GM19238 (cell line): ENCODE results near the gene KRT26.

Source experiments
- DNase-seq: peaks from one replicate; pipeline ENCODE4 v3.0.0; 2011; ENCODE audit warnings: low spot score; ENCODE audit not compliant: insufficient read length

KRT26 gene

DNA sequence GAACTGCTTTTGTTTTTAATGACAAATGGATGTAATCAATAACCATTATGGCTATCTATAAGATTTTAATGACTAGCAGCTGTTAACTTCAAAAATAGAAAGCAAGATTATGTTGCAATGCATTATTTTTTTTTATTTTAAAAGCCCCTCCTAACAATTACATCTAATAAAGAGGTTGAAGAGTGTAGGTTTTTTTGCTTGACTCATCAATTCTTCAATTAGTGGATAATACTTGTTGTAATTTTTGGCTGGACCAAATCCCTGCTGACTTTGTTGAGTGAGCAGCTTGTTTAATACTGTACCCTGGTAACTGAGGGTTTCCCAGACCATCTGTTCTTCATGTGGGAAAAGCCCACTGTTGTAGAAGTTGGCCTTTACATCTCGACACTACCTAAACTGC lies 41.0 kb downstream of the KRT26 start:
- DNase-seq, result no peak

DNA sequence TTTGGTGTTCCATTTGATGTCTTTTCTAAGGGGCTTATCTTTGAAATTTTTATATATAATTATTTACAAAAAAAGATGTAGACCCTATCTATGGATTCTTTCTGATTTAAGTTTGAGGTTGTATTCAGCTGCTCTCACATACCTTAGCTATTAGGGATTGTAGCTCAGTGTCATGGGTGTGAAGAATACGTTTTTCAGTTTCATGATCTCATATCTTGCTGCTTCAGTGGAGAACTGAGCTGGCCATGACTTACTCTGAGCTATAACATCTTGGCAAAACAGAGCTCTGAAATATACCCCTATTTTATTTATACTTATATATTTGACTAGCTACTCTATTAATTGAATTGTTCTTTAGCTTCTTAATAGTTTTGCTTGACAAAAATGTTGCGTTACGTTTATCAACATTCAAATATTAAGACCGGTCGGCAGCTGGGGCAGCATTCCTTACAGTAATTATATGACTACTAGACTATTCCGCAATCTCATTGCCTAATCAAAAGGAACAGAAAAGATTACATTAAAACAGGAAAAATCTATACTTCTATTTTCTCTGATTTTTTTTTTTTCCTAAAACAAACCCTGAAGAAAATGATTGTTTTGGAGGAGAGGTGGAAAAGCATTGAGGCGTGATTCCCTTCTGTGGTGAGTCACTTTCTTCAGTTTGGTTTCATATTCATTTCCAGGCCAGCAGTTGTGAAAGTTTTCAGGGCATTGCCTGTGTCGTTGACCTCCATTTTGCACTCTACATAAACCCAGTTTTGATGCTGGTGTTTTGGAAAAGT lies 44.4 kb downstream of the KRT26 start:
- DNase-seq, result no peak

DNA sequence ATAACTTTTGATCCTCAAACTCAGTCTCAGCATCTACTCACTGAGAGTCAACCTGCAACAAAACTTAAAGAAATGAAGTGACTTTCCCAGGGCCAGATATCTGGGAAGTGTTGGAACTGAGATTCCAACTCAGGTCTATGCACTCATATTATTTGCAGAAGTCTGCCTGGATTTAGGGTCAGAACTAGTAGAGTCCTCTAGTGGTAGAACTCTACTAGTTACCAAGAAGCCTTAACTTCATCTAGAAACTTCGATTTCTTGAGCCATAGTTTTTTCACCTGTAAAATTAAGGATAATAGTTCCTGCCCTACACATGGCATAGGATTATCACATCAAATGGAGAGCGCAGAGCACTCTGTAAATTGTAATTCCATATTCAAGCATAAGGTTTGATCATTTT lies 45.1 kb downstream of the KRT26 start:
- no peak for DNase-seq

DNA sequence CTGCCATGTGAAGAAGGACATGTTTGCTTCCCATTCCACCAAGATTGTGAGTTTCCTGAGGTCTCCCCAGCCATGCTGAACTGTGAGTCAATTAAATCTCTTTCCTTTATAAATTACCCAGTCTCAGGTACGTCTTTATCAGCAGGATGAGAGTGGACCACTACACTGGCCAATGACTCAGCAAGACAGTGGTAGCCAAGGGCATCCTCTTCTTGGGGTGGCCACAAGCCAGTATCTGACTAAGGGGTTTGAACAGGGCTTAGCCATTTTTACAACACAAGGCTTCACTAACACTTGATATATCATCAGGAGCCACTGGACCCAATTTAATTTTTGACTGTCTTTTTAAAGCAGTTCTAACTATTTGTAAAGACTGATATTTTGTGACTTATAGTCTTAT lies 47.3 kb downstream of the KRT26 start:
- no peak for DNase-seq

DNA sequence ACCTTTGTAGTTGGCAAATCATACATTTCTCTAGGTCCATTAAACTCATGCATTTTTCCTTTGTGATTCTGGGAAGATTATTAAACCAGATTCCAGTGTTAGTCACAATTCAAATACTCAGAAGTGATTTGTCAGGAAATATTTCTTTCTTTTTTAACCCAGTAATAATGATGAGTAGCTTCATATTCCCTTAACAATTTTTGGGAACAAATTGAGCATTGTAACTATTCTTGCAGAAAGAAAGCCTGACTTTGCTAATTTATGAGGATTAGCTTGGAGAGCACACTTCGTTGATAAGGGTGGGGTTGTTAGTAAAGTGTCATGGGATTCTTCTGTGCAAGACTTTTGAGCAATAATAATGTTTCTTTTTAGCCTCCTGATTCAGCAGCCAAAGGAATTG lies 49.8 kb downstream of the KRT26 start:
- DNase-seq, result no peak

DNA sequence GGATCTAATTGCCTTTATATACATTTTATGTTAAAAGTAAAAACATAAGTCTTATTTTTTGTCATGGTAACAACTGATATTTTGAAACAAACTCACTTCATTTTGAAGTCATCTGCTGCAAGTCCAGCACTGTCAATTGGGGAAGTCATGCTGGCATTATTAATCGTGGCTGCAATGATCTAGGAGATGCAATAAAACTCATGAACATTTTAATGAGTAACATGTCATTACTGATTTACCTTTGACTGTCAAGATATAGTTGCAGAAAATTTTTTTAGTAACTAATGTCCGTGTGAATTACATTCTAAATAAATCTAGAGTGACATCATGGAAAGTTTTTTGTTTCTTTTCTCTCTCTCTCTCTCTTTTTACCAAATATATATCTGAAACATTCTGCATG lies 51.1 kb downstream of the KRT26 start:
- DNase-seq, result no peak

DNA sequence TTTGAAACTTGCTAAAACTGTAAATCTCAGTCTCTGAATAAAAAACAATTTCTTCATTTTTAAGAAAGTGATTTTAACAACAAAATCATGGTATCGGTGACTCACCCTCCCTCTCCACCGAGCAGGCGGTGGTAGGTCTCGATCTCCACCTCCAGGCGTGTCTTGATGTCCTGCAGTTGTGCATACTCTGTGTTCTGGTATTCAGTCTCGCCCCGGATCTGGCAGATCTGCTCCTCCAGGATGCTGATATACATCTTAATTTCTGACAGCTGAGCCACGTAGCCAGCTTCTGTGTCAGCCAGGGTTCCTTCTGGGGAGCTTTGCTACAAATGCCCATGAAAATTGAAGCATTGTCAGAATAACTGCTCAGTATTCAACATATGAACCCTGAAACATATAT lies 53.1 kb downstream of the KRT26 start:
- no peak for DNase-seq

DNA sequence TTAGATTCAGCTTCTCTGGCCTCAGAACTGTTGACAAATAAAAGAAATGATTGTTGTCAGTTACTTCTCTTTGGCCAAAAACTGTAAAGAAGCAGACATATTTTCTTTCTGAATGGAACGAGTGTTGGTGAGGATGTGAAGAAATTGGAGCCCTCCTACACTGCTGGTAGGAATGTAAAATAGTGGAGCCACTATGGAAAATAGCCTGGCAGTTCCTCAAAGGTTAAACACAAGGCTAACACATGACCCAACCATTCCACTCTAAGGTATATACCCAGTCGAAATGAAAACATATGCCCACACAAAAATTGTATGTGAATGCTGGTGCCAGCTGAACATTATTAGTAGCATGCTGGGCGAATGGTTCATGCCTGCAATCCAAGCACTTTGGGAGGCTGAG lies 54.2 kb downstream of the KRT26 start:
- no peak for DNase-seq
